MM.1S (cell line): ENCODE measurements around the gene ASH1L.

Experiments used
- CTCF ChIP-seq: fragments of 300-600 bp; sonication (generic); IDR thresholded peaks from 2 replicates; pipeline ENCODE4 v1.5.1; 2016; ENCODE audit warnings: antibody characterized with exemption, low read length, mixed read lengths
- EZH2 ChIP-seq: fragments of 300-600 bp; sonication (generic); optimal IDR thresholded peaks from 2 replicates; pipeline ENCODE3; 2017; ENCODE audit warnings: low read depth, mild to moderate bottlenecking, antibody characterized with exemption, low read length, mixed read lengths
- EZH2phosphoT487 ChIP-seq: fragments of 300-600 bp; sonication (generic); IDR thresholded peaks from 2 replicates; pipeline ENCODE4 v1.6.1; 2018; ENCODE audit warnings: antibody characterized with exemption, low read length

GRCh38 chr1:155300024-155300423 is 262.6 kb downstream of the ASH1L start:
- TF ChIP-seq EZH2 (no peak), CTCF (no peak), EZH2phosphoT487 (no peak)
